ENCODE data around the gene EFCAB8.
"Not testable (repeated sequence)": the region's sequence is repeated elsewhere in the genome, so short reads cannot be mapped to it uniquely, and the experiment has no call there.

EFCAB8 gene

DNA sequence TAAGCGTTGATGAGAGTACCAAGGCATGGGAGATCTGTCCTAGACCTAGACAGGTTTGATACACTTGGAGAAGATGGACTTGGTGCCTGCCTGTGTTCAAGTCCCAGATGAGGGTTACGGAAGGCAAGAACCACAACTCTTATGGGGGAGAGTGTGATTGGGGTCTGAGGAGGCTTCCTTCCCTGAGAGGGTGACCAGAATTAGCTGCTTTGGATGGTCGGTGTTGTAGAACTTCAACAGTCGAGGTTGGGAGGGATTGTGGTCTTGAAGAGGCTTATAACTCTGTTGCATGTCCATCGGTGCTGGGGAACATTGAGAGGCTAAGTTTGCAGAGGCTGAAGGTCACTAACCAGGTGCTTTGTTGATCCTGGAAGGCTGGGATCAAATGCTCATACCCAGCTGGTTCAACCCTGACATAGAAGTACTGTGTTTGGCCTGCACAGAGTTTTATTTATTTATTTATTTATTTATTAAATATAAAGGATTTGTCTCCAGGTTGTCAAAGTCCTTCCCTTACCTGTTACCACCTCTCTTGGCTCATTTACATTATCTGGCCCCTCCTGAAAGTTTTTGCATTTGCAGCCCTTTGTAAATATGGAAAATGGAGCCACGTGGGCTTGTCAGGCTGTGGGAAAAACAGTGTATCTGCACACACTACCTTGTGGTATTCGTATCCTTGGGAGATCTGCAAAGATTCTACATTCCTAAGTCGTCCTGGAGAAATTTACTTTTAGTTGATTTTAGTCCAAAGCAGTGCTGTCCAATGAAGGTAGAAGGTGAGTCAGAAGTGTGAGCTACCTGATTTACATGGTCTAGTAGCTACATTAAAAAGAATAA is 15.8 kb upstream of the EFCAB8 start:
- DNase-seq (ENCODE audit: low spot score) = no peak

GRCh38 chr20:32845786-32846185 is 12.9 kb upstream of the EFCAB8 start:
- no peak for DNase-seq (ENCODE audit: low spot score)

GRCh38 chr20:32846852-32847251 is 11.9 kb upstream of the EFCAB8 start:
- DNase-seq (ENCODE audit: low spot score) = no peak

- no peak for DNase-seq (ENCODE audit: low spot score)
These were observed 10.8 kb upstream of the EFCAB8 start for GRCh38 chr20:32847964-32848363.

- no peak for DNase-seq (ENCODE audit: low spot score)
These were observed 9.9 kb upstream of the EFCAB8 start for GRCh38 chr20:32848846-32849245.

- no peak for DNase-seq (ENCODE audit: low spot score)
These were observed 9.1 kb upstream of the EFCAB8 start for GRCh38 chr20:32849577-32849976.

DNA sequence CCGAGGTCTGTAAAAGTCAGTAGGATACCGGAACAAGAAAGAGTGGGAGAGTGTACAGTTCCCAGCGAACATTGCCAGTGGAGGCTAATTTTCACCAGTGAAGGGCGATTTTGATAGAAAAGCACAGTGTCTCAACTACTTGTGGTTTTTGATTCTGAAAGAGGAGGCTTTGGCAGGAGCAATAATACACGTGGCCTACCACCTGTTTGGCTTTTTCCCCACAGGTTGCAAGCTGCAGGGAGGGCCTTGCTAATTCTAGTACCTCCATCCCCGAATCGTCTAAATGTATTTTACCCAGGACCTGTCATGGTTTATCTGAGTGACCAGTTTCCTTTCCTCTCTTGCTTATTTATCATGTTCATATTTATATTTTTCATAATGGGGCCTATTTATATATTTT is 3.3 kb upstream of the EFCAB8 start:
- DNase-seq (ENCODE audit: low spot score) = peak; percentile 86

GRCh38 chr20:32858189-32858588 is 534 bp upstream of the EFCAB8 start:
- DNase-seq (ENCODE audit: low spot score) = no peak

- no peak for DNase-seq (ENCODE audit: low spot score)
These were observed 2.7 kb downstream of the EFCAB8 start for GRCh38 chr20:32861446-32861845.

DNA sequence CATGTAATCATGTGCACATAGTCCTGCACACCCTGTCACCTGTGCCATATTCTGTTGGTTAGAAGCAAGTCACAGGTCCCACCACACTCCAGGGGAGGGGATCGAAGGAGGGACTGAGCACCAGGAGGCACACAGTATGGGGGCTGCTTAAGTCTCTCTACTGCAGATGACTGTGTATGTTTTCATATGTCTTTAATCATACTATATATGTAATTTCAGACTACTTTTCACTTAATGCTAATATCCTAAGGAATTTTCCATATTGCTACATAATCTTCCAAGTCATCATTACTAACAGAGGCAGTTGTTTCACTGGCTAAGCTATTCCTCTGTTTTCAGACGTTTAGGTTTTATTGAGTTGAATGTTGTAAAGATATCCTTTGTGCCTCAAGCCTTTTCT is 10.8 kb downstream of the EFCAB8 start:
- DNase-seq (ENCODE audit: low spot score) = no peak

- DNase-seq (ENCODE audit: low spot score) = not testable (repeated sequence)
These were observed 11.8 kb downstream of the EFCAB8 start for GRCh38 chr20:32870526-32870925.

DNA sequence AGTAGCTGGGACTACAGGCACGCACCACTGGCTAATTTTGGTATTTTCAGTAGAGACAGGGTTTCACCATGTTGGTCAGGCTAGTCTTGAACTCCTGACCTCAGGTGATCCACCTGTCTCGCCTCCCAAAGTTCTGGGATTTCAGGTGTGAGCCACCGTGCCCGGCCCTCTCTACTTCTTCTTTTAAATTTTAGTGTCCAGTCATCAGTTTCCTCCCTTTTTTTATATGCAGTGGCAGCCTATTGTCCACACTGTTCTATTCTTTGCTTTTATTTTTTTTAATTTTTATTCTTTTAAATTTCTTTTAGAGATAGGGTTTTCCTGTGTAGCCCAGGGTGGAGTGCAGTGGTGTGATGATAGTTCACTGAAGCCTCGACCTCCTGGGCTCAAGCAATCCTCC is 12.3 kb downstream of the EFCAB8 start:
- no peak for DNase-seq (ENCODE audit: low spot score)

DNA sequence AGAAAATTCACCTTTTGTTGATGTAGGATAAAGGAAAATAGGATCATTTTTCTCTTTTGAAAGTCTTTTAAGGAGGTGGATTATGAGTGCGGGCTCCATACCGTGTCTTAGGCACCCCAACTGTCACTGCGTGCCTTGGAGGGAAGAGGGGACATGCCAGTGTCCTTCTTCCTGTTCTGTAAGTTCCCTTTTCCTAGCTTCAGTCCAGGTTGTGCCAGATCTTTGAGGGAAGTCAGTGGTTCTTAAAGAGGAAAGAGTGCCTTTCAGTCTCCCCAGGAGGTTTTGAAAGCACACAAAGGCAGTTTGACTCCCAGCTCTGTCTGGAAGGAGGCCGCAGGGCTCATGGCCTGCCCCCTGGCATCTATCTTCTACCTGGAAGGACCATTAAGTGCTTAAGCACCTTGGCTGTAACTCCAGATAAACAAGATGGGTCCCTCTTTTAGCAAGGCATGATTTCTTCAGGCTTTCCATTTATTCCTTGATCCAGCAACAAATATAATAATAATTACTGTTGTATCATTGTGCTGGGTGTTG is 13.0 kb downstream of the EFCAB8 start:
- DNase-seq (ENCODE audit: low spot score) = no peak

- DNase-seq (ENCODE audit: low spot score) = no peak
These were observed 13.5 kb downstream of the EFCAB8 start for GRCh38 chr20:32872266-32872665.

- no peak for DNase-seq (ENCODE audit: low spot score)
These were observed 16.9 kb downstream of the EFCAB8 start for GRCh38 chr20:32875673-32876072.

GRCh38 chr20:32877507-32877906 is 18.8 kb downstream of the EFCAB8 start:
- no peak for DNase-seq (ENCODE audit: low spot score)

DNA sequence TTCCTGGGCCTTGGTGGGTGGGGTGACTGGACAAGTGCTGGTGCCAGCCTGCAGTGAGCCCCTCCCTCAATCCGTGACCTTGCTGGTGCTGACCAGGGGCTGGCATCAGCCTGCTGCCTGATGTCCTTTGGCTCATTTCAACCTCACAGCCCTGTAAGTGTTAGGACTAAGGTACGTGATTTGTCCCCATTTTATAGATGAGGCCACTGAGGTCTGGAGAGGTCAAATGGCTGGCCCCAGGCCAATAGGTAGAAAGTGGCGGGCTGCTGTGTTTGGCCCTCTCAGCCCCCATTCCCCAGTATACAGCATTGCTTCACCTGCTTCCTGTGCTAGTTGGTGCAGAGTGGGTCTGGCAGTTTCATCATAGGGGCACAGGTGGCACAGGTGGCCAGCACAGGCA is 20.1 kb downstream of the EFCAB8 start:
- DNase-seq (ENCODE audit: low spot score) = no peak

DNA sequence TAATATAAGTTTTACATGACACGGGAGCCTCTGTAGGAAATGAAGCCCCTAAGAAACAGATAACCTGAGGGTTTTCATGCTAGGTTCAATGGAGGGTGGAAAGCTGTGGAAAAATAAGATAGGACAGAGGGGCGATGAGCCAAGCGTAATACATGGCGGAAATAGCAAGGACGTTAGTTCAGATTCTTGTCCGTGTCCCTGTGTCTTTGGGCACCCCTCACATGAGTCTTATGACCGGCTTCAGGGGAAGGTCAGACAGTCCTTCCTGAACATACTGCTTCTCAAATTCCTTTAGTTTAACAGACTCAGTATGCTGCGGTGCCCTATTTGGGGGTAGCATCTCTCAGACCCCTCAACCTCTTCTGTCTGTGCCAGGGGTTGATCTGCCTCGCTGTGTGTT is 20.8 kb downstream of the EFCAB8 start:
- DNase-seq (ENCODE audit: low spot score) = no peak

- DNase-seq (ENCODE audit: low spot score) = no peak
These were observed 21.9 kb downstream of the EFCAB8 start for GRCh38 chr20:32880635-32881034.

DNA sequence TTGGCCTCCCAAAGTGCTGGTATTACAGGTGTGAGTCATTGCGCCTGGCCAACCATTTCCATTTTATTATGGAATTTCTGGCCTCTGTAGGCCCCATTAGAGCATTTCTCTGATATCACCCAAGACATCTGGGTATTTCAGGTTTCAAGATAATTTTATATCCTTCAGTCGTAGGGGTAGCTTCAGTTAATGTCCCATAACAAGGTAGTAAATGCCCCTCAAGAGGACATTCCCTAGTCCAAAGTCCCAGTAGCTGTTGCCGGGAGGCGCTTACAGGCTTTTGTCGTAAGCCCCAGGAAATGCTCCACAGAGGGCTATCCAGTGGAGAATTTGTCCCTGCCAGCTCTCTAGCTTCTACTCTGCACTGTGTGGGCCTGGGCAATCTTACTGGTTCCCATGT is 24.4 kb downstream of the EFCAB8 start:
- DNase-seq (ENCODE audit: low spot score) = no peak

- no peak for DNase-seq (ENCODE audit: low spot score)
These were observed 26.5 kb downstream of the EFCAB8 start for GRCh38 chr20:32885185-32885584.

DNA sequence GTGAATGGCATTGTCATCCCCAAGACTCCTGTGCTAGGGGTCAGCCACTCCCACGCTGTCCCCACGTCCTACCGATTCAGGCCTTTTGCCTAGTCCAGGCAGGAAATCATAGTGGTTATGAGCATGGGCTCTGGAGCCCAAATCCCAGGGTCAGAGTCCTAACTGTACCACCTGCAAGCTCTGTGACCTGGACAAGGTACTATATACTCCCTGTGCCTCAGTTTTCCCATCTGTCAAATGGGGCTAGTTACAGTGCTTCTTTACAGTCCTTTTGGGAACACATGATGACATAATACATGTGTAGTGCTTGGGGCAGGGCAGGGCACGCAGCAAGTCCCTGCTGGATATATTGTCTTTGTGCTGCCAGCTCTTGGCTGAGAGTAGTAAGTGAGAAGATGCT is 27.2 kb downstream of the EFCAB8 start:
- DNase-seq (ENCODE audit: low spot score) = no peak

DNA sequence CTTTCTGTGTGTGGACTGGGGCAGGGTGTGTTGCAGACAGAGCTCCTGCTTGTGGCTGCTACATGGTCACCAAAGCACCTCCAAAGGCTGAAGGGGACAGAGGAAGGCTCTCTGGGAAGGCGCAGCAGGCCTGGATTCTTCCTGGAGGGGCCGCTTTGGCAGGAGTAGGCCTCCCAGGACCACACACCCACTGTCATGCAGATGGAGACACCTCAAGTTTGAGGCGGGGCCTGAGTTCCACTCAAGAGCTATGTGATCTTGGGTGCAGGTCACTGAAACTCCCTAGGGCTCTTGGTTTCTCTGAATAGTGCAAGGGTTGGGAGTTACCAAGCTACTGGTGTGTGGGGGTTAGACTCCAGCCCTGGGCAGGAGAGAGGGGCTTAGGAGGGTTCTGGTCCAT is 27.9 kb downstream of the EFCAB8 start:
- no peak for DNase-seq (ENCODE audit: low spot score)

DNA sequence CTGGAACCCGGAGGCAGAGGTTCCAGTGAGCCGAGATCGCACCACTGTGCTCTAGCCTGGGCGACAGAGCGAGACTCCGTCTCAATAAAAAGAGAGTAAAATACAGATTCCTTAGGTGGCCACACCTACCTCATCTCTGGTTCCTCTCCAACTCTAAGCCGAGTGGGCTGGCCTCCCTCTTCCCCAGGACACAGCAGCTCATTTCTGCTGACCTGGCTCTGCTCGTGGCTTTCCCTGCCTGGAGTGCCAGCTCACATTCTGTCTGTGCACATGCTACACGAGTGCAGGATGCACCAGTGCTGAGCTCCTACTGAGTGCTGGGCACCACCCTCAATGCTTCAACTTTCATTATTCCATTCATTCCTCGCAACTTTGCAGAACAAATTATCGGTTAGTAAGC is 28.8 kb downstream of the EFCAB8 start:
- DNase-seq (ENCODE audit: low spot score) = no peak
